Neural cell (in vitro differentiated cells): Measurements from ENCODE around the gene CNTNAP5. TPM values are rescaled to one million over a fixed set of nuclear protein-coding genes. Genes with fewer than 3 reads are reported as not detected.

Experiments used
- H2AFZ ChIP-seq: fragments of 200-600, 300-800 bp; sonication (generic), shearing (Covaris generic); 2 replicates; pipeline ENCODE4 v1.6.0; 2014; ENCODE audit warnings: low read depth, mild to moderate bottlenecking, antibody characterized with exemption, low read length, moderate library complexity
- H3F3A ChIP-seq: fragments of 200-600 bp; shearing (Covaris generic); 2 replicates; pipeline ENCODE4 v1.6.1; 2016; ENCODE audit warnings: mild to moderate bottlenecking, moderate library complexity, mixed read lengths, antibody characterized with exemption, low read length; ENCODE audit not compliant: insufficient read depth, poor library complexity, severe bottlenecking
- H3K27ac ChIP-seq: fragments of 200-600, 300-800 bp; sonication (generic), shearing (Covaris generic); 2 replicates; pipeline ENCODE4 v1.5.1; 2014; ENCODE audit warnings: mild to moderate bottlenecking, low read length, moderate library complexity
- H3K27me3 ChIP-seq: fragments of 300-800, 200-600 bp; sonication (generic), shearing (Covaris generic); 2 replicates; pipeline ENCODE4 v1.6.0; 2014; ENCODE audit warnings: mild to moderate bottlenecking, low read depth, low read length, moderate library complexity; ENCODE audit not compliant: insufficient read depth
- H3K36me3 ChIP-seq: fragments of 300-800, 200-600 bp; sonication (generic), shearing (Covaris generic); 2 replicates; pipeline ENCODE4 v1.5.1; 2014; ENCODE audit warnings: mild to moderate bottlenecking, antibody characterized with exemption, low read length, moderate library complexity; ENCODE audit not compliant: insufficient read depth
- H3K4me2 ChIP-seq: fragments of 300-800, 200-600 bp; sonication (generic), shearing (Covaris generic); 2 replicates; pipeline ENCODE4 v1.6.0; 2014; ENCODE audit warnings: mild to moderate bottlenecking, low read length
- H3K4me3 ChIP-seq: fragments of 300-800, 200-600 bp; sonication (generic), shearing (Covaris generic); 2 replicates; pipeline ENCODE4 v1.5.1; 2014; ENCODE audit warnings: mild to moderate bottlenecking, low read length, moderate library complexity
- H3K79me2 ChIP-seq: fragments of 200-600 bp; shearing (Covaris generic); replicated peaks from 2 replicates; pipeline ENCODE4 v1.6.0; 2014; ENCODE audit warnings: mild to moderate bottlenecking, low read length, moderate library complexity; ENCODE audit not compliant: insufficient read depth
- H3K9ac ChIP-seq: fragments of 300-800, 200-600 bp; sonication (generic), shearing (Covaris generic); 2 replicates; pipeline ENCODE4 v1.6.1; 2016; ENCODE audit warnings: mild to moderate bottlenecking, low read length, mixed read lengths
- H3K9me2 ChIP-seq: fragments of 200-600 bp; shearing (Covaris generic); 2 replicates; pipeline ENCODE4 v1.6.1; 2016; ENCODE audit warnings: mild to moderate bottlenecking, low read length, mixed read lengths; ENCODE audit not compliant: insufficient read depth
- H3K9me3 ChIP-seq: fragments of 200-600, 300-800 bp; sonication (generic), shearing (Covaris generic); 2 replicates; pipeline ENCODE4 v1.6.1; 2016; ENCODE audit warnings: mild to moderate bottlenecking, mixed run types, low read length, moderate library complexity, mixed read lengths
- H4K20me1 ChIP-seq: fragments of 200-600 bp; shearing (Covaris generic); 2 replicates; pipeline ENCODE4 v1.6.1; 2016; ENCODE audit warnings: mild to moderate bottlenecking, mixed run types; ENCODE audit not compliant: insufficient read depth
- CTCF ChIP-seq: fragments of 450-650 bp; IDR thresholded peaks from 2 replicates; pipeline ENCODE4 v1.5.1; 2014; ENCODE audit warnings: antibody characterized with exemption, mild to moderate bottlenecking, moderate library complexity; ENCODE audit not compliant: poor library complexity, severe bottlenecking
- EP300 ChIP-seq: fragments of 450-650 bp; conservative IDR thresholded peaks from 2 replicates; pipeline ENCODE4 v1.6.1; 2014; ENCODE audit warnings: antibody characterized with exemption, mild to moderate bottlenecking, moderate library complexity; ENCODE audit not compliant: poor library complexity, severe bottlenecking
- EZH2 ChIP-seq: fragments of 200-600, 300-800 bp; shearing (Covaris generic), sonication (generic); IDR thresholded peaks from 2 replicates; pipeline ENCODE4 v1.6.1; 2014; ENCODE audit warnings: antibody characterized with exemption, low read length, borderline replicate concordance, mild to moderate bottlenecking; ENCODE audit not compliant: insufficient read depth, poor library complexity, severe bottlenecking
- REST ChIP-seq: IDR thresholded peaks from 2 replicates; pipeline ENCODE4 v1.6.1; 2012; ENCODE audit warnings: borderline replicate concordance
- polyA plus RNA-seq: library from polyadenylated mRNA; depleted of rRNA; stranded (reverse); fragments of >200 nt; gene quantifications from 2 replicates; pipeline ENCODE4 v1.2.3, GENCODE V29; 2014

Gene CNTNAP5
- polyA plus RNA-seq, 1 donor from 2014 or later, result 19.3 TPM

- no peak for TF ChIP-seq REST
- no peak for TF ChIP-seq EP300
These were observed 291.0 kb downstream of the CNTNAP5 start (continued) for GRCh38 chr2:124316133-124316532.

- Histone ChIP-seq H2AFZ (no peak overlapping the region), H3K79me2 (no peaks in the 10 kb centered on the region), H4K20me1 (no peaks in the 10 kb centered on the region), H3K27ac (no peak overlapping the region), H3K9ac (no peak overlapping the region), H3K9me2 (no peaks in the 10 kb centered on the region), H3K36me3 (no peaks in the 10 kb centered on the region), H3K4me3 (no peak overlapping the region), H3K27me3 (no peaks in the 10 kb centered on the region), H3K9me3 (no peaks in the 10 kb centered on the region), H3F3A (peaks cover 5% of the 10 kb centered on the region), H3K4me2 (no peak overlapping the region)
- TF ChIP-seq EZH2, result no peak
- TF ChIP-seq EP300, result peak; percentile 29
These were observed 292.0 kb downstream of the CNTNAP5 start for GRCh38 chr2:124316881-124317605.

DNA sequence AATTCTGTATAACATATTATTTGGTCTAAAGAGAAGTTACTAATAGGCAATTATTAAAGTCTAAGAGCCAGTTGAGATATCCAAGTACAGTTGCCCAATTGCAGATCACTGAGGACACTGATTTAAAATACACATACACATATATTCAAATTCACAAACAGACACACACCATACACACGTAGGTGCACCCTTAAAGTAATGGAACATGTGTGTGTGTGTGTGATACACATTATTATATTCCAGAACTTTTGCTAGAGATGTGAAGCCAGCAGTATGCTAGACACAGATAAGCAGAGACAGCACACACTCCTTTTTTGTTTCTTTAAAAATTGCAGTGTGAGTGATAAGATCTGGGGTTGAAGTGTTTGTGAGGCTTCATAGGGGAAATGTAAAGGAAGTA, 292.5 kb downstream of the CNTNAP5 start:
- H3F3A ChIP-seq, result peaks cover 5% of the 10 kb centered on the region
- no peaks in the 10 kb centered on the region for H3K9me3 ChIP-seq
- H3K27ac ChIP-seq, result no peak overlapping the region
- TF ChIP-seq REST (no peak), CTCF (no peak)
- no peaks in the 10 kb centered on the region for H3K36me3 ChIP-seq
- no peaks in the 10 kb centered on the region for H4K20me1 ChIP-seq
- no peak overlapping the region for H3K9ac ChIP-seq
- no peaks in the 10 kb centered on the region for H3K79me2 ChIP-seq
- no peak overlapping the region for H2AFZ ChIP-seq
- no peaks in the 10 kb centered on the region for H3K27me3 ChIP-seq
- H3K4me2 ChIP-seq, result no peak overlapping the region
- H3K4me3 ChIP-seq, result no peak overlapping the region
- H3K9me2 ChIP-seq, result no peaks in the 10 kb centered on the region
